ENCODE results near the gene LINGO3.

Gene LINGO3

GRCh38 chr19:2334426-2334825 is 26.5 kb upstream of the LINGO3 start:
- no peak overlapping the region for H3K4me3 ChIP-seq (ENCODE audit: low read depth, low read length)
- TF ChIP-seq CTCF (IDR thresholded peaks at IDR 0.05; ENCODE audit: low read depth, low read length): no peak

GRCh38 chr19:2333807-2334211 is 25.9 kb upstream of the LINGO3 start:
- H3K4me3 ChIP-seq (ENCODE audit: low read depth, low read length): no peak overlapping the region
- no peak for TF ChIP-seq CTCF (IDR thresholded peaks at IDR 0.05; ENCODE audit: low read depth, low read length)

- no peak for TF ChIP-seq CTCF (IDR thresholded peaks at IDR 0.05; ENCODE audit: low read depth, low read length)
- no peak overlapping the region for H3K4me3 ChIP-seq (ENCODE audit: low read depth, low read length)
Measured at GRCh38 chr19:2333027-2333806, 25.3 kb upstream of the LINGO3 start.

GRCh38 chr19:2332341-2333026 is 24.5 kb upstream of the LINGO3 start:
- no peak for TF ChIP-seq CTCF (IDR thresholded peaks at IDR 0.05; ENCODE audit: low read depth, low read length)
- no peak overlapping the region for H3K4me3 ChIP-seq (ENCODE audit: low read depth, low read length)

GRCh38 chr19:2331601-2332246 is 23.8 kb upstream of the LINGO3 start:
- no peak for TF ChIP-seq CTCF (IDR thresholded peaks at IDR 0.05; ENCODE audit: low read depth, low read length)
- H3K4me3 ChIP-seq (ENCODE audit: low read depth, low read length): no peak overlapping the region

- TF ChIP-seq CTCF (IDR thresholded peaks at IDR 0.05; ENCODE audit: low read depth, low read length): no peak
- no peak overlapping the region for H3K4me3 ChIP-seq (ENCODE audit: low read depth, low read length)
Measured at GRCh38 chr19:2330632-2331284, 22.8 kb upstream of the LINGO3 start.
